Epithelial cell of esophagus (primary cell): Measurements from ENCODE around the gene MINK1.
"Not testable (repeated sequence)": the region's sequence is repeated elsewhere in the genome, so short reads cannot be mapped to it uniquely, and the experiment has no call there.

Experiments
- DNase-seq: peaks from one replicate; pipeline ENCODE4 v3.0.0; 2010; ENCODE audit warnings: low read depth
- H3K4me3 ChIP-seq: 2 replicates; pipeline ENCODE4 v1.5.1; 2011; ENCODE audit warnings: mild to moderate bottlenecking, low read length, control low read depth
- TF ChIP-seq, protein P1 (sequence below): IDR thresholded peaks from 2 replicates; pipeline ENCODE4 v1.5.1; 2011; ENCODE audit warnings: low read depth, mild to moderate bottlenecking, low read length, control low read depth, inconsistent platforms; ENCODE audit not compliant: insufficient read depth; ENCODE audit errors: missing control alignments

Gene MINK1

GRCh38 chr17:4908301-4908700 lies 75.2 kb downstream of the MINK1 start:
- DNase-seq: peak; percentile 94
- TF ChIP-seq, protein P1, sequence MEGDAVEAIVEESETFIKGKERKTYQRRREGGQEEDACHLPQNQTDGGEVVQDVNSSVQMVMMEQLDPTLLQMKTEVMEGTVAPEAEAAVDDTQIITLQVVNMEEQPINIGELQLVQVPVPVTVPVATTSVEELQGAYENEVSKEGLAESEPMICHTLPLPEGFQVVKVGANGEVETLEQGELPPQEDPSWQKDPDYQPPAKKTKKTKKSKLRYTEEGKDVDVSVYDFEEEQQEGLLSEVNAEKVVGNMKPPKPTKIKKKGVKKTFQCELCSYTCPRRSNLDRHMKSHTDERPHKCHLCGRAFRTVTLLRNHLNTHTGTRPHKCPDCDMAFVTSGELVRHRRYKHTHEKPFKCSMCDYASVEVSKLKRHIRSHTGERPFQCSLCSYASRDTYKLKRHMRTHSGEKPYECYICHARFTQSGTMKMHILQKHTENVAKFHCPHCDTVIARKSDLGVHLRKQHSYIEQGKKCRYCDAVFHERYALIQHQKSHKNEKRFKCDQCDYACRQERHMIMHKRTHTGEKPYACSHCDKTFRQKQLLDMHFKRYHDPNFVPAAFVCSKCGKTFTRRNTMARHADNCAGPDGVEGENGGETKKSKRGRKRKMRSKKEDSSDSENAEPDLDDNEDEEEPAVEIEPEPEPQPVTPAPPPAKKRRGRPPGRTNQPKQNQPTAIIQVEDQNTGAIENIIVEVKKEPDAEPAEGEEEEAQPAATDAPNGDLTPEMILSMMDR: no peak
- H3K4me3 ChIP-seq: no peak overlapping the region

DNA sequence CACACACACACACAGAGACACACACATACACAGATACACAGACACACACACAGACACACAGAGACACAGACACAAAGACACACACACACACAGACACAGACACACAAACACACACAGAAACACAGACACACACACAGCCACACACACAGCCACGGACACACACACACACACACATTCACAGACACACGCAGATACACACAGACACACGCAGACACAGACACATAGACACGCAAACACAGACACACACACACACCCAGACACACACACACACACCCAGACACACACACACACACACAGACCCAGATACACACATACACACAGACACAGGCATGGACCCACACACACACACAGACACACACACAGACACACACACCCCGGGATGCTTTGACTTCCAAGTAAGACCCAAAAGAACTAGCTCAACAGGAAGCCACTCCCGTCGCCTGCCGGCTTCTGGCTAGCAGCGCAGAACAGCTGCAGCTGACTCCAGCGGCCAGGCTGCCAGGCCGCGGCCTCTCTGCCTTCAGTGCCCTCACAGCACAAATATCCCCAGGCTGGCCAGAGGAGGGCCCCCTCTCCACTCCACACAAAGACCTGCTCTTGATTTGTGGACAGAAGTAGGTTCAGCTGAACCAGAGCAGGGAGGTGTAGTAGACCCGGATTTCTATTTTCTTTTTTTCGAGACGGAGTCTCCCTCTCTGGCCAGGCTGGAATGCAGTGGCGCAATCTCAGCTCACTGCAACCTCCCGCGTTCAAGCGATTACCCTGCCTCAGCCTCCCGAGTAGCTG lies 75.8 kb downstream of the MINK1 start:
- H3K4me3 ChIP-seq: no peak overlapping the region
- TF ChIP-seq, protein P1: peak; percentile 67
- peak; percentile 95 for DNase-seq

DNA sequence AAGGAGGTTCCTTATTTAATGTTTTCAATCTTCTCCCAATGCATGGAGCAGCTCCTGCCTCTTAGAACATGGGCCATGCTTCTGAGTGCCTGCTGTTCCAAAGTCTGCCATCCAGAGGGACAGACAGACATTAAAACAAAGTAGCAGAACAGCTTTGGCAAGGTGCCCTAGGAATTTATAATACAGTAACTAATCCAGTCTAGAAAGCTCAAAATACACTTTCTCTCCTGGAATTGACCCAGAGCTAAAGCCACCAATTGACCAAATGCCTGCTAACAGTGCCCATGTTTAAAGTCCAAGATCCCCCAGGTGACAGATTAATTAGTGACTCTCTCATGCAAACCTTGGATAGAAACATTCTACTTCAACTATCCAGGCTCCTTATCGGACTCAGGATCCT lies 80.9 kb downstream of the MINK1 start:
- TF ChIP-seq, protein P1: no peak
- no peak overlapping the region for H3K4me3 ChIP-seq
- DNase-seq: no peak

GRCh38 chr17:4914551-4914950 lies 81.4 kb downstream of the MINK1 start:
- not testable (repeated sequence) for DNase-seq, H3K4me3 ChIP-seq

GRCh38 chr17:4919511-4920047 lies 86.4 kb downstream of the MINK1 start:
- H3K4me3 ChIP-seq: no peak overlapping the region
- no peak for DNase-seq
- TF ChIP-seq, protein P1: no peak

- no peak overlapping the region for H3K4me3 ChIP-seq
- TF ChIP-seq, protein P1: no peak
- peak; percentile 84 for DNase-seq
These were observed 87.4 kb downstream of the MINK1 start for GRCh38 chr17:4920351-4921048.

DNA sequence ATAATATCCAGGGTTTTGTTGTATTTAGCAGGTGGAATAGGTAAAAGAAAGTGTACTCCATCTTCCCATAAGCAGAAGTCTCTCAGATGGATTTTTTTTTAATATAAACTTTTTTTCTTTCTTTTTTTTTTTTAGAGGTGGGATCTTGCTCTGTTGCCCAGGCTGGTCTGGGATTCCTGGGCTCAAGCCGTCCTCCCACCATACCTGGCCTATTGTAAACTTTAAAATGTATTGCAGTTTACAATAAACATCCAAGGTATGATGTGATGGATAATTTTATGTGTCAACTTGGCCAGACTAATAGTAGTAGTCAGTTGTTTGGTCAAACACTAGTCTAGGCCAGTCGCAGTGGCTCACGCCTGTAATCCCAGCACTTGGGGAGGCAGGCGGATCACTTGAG lies 88.2 kb downstream of the MINK1 start:
- DNase-seq: no peak
- TF ChIP-seq, protein P1: no peak
- H3K4me3 ChIP-seq: no peak overlapping the region

- H3K4me3 ChIP-seq, DNase-seq: not testable (repeated sequence)
These were observed 93.6 kb downstream of the MINK1 start for GRCh38 chr17:4926577-4927335.
